NCI-H345 treated with DMSO at 0.1 percent for 48 hours (cell line): Measurements from ENCODE around the gene APOBEC3A.
A peak's percentile ranks its signal among the peaks of the same experiment; 100 is the strongest.
"Not testable (repeated sequence)": the region's sequence is repeated elsewhere in the genome, so short reads cannot be mapped to it uniquely, and the experiment has no call there.

Experiments used
- DNase-seq: peaks from one replicate; lab custom pipeline; 2025; ENCODE audit not compliant: unreplicated experiment; lab: John Stamatoyannopoulos, UW

APOBEC3A gene

DNA sequence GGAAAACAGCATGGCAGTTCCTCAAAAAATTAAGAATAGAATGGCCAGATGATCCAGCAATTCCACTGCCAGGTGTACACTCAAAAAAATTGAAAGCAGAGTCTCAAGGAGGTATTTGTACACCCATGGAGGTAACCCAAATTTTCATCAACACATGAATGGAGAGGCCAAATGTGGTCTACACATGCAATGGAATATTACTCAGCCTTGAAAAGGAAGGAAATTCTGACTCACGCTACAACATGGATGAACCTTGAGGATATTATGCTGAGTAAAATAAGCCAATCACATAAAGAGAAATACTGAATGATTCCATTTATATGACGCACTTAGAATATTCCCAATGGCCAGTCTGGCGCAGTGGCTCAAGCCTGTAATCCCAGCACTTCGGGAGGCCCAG, 19.9 kb downstream of the APOBEC3A start:
- DNase-seq = not testable (repeated sequence)

DNA sequence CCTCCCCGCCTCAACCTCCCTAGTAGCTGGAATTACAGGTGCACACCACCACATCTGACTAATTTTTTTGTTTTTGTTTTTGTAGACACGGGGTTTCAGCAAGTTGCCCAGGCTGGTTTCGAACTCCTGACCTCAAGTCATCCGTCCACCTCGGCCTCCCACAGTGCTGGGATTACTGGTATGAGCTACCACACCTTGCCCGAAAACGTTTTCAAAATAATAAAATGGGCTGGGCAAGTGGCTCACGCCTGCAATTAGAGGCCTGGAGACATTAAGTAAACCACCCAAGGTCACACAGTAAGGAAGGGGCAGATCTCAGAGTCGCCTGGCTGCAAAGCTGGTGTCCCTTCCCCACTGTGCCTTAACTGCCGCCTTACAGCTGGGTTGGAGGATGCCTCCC, 23.2 kb downstream of the APOBEC3A start:
- not testable (repeated sequence) for DNase-seq

DNA sequence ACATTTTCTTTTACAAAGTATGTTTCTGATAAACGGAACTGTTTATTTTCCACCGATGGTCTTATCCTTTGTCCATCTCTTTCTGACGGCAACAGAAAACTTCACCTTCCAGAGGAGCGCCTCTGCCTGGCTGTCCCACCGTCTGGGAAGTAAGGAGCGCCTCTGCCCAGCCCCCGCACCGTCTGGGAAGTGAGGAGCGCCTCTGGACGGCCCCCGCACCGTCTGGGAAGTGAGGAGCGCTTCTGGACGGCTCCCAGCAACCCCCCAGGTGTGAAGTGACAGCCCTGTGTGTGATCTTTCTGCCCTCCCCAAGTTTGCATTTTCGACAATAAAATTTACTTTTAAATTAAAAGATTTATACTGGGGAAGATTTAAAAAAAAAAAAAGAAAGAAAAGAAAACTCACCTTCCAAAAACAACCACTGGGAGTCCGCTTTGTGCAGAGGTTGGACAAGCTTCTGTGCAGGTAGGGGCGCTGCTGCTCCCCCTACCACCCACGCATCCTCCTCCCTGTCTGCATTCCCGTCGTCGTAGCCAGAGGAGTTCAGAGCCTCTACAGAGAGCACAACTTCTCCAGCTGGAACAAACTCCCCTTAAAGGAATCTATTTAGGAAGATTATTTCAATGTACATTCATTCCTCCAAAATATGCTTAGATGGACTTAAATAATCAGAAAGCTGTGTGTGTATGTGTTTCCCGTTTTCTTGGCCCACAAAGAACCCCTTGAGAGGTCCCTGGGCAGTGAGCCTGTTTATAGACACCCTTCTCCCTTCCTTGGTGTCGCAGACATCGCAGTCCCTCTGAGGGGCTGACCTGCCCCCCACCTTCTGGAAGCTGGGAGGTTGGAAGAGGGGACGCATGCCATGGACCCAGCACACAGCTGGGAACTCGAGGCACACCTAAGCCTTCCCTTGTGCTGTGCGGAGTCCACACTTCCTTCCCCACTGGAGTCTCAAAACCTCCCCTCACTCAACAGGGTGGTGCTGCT, 23.9 kb downstream of the APOBEC3A start:
- DNase-seq = no peak

DNA sequence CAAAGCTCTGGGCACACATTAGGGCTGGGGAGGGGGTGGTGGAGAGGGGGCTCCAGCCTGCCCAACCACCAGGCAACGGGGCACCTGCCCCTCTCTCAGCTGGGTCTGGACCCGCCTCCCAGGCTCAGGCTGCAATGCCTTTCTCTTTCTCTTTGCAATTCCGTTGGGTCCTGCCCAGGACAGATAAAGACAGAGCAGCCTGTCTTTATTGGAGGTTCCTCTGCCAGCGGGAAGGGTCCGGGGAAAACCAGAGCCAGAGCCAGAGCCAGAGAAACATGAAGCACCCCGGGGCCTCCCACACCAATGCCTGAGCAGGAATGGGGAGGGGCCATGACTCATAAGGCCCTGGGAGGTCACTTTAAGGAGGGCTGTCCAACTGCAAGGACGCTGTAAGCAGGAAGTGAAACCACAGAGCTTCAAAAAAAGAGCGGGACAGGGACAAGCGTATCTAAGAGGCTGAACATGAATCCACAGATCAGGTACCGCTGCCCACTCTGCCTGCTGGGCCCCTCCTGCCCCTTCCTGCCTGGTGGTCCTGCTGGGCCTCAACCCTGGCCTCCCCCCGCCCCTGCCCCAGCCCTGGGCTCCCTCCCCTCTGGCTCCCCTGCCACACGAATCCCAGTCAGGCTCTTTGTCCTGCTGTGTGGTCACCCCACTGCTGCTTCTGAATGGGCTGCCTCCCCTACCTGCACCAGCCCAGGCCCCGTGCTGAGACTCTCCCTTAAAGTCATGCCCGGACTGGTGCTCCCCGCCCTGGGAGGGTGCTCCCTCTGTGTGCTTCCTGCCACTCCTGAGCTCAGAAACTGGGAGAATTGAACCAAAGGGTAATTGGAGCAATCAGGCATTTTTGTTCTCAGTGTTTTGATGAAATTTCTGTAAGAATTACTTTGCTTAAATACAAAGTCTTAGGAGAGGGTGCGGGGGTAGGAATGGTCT, 24.9 kb downstream of the APOBEC3A start, which contains the start of gene APOBEC3B:
Gene APOBEC3B, plus strand, starts transcription at position 356 of the 936 bp plus-strand sequence. Its CDS starts 107 bp downstream, at position 463.
- DNase-seq = no peak

DNA sequence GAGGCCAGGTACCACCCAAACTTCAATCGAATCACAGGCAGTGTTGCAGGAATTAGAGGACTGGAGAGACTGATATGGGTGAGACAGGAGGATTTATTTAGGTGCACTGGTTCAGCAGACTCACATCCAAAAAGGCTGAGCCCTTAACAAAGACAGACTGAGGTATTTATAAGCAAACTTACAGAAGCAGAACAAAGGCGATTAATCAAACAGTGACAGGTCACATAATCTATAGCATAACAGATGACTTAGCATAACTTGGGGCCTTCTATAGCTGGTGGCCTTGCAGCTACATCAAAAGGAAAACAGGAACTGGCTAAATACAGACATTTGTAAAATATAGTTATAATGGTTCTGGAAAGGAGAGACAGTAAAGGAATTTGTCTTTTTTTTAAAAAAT, 26.8 kb downstream of the APOBEC3A start:
- no peak for DNase-seq

DNA sequence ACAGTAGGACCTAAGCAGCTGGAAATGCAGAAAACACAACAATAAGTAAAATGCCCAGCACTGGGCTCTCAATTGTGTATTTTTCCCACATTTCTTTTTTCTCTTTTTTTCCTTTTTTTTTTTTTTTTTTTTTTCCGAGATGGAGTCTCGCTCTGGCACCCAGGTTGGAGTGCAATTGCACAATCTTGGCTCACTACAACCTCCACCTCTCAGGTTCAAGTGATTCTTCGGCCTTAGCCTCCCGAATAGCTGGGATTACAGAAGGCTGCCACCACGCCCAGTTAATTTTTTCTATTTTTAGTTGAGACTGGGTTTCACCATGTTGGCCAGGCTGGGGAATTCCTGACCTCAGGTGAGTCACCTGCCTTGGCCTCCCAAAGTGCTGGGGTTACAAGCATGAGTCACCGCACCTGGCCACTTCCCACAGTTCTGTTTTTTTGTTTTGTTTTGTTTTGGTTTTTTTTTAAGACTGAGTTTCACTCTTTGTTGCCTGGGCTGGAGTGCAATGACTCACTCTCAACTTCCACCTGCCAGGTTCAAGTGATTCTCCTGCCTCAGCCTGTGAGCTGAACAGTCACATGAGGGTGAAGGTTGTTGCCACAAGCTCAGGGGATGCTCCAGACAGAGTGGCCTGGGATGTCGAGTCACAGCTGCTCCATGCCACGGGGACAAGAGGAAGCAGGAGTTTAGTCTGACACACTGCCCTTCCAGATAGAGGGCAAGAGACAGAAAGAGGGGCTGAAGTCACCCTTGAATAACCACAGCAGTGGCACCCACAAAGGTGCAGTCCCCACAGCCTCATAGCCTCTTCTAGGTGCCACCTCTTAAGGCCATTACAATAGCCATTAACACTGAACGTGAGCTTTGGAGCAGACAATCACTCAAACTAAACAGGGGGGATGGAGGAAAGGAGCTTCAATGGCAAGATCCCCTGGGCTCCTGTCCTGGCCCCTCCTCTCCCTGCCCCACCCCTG, 27.7 kb downstream of the APOBEC3A start:
- peak; percentile 65 for DNase-seq

DNA sequence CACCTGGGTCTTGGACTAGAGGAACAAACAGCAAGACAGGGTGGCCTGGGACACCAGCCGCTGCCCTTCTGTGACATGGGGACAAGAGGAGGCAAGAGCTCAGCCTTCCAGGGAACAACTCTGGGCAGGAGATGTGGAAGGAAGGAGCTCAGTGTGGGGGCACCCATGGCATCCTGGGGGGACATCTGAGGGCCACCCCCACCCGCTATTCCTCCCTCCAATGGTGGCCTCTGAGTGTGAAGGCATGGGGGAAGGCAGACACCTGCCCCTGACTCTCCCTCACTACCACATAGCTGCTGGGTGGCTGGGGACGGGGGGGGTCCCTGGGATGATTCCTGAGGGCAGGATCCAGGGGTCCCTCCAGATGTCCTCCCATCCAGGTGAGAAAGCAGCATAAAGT, 29.2 kb downstream of the APOBEC3A start:
- no peak for DNase-seq

DNA sequence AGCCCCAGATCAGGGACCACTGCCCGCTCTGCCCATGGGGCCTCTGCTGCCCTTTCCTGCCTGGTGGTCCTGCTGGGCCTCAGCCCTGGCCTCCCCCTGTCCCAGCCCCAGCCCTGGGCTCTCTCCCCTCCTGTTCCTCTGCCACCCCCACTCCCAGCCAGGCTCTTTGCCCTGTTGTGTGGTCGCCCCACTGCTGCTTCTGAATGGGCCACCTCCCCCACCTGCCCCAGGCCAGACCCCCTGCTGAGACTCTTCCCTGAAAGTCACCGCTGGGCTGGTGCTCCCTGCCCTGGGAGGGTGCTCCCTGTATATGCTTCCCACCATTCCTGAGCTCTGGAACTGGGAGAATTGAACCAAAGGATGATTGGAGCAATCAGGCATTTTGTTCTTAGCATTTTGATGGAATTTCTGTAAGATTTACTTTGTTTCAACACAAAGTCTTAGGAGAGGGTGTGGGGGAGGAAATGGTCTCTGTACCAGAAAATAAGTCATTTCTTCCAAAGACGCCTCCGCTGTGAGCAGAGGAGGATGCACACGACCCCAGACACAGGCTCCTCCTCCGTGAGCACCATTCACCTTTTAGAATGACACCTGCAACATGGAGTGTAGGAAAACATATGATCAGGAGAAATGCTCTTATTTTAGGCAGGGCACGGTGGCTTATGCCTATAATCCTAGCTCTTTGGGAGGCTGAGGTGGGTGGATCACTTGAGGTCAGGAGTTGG, 29.9 kb downstream of the APOBEC3A start:
- DNase-seq = no peak

DNA sequence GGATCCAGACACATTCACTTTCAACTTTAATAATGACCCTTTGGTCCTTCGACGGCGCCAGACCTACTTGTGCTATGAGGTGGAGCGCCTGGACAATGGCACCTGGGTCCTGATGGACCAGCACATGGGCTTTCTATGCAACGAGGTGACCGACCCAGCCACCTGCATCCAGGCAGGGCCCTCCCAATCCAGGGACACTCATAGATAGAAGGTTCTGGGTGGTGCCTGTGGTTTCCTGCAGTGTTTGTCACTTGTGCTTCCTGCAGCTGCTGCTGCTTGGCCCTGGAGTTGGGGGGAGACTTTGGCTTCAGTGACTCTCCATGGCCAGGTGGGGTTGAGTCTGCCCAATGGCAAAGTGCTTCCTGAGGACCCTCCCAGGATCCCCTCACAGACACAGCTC, 32.1 kb downstream of the APOBEC3A start:
- DNase-seq = no peak

DNA sequence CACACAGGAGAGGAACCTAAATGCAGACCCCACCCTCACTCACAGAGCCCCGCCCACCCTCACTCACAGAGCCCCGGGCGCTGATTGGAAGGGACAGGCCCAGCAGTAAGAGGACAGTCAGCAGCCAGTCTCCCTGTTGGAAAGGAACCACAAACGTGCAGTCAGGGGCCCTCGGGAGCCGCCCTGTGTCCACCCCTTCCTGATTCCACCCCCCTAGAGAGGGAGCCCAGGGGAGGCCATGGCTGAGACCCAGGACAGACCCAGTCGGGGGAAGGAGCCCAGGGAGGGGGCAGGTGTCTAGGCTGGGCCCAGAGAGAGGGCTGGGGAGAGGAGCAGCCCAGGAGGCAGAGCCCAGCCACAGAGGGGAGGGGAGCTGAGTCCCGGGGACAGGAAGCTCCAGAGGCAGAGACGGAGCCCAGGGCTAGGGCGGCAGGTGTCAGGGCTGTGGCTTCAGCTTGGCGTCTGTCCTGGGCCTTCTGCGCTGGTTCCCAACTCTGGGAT, 35.5 kb downstream of the APOBEC3A start:
- not testable (repeated sequence) for DNase-seq

DNA sequence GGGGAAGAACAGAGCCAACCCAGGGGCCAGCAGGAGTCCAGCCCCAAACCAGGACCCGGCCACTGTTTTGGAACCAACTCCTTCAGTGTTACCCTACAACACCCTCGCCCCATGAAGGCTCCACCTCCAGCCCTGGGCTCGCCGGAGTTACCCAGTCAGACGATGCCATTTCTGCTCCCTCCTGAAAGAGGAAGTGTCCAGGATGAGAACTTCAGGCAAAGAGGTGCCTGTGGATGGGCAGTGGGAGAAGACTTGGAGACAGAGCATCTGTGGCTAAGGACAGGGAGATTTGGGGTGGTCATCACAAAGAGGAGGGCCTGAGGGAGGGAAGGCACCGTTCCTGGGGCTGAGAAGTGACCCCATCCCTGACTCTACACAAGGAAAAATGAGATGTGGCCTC, 38.7 kb downstream of the APOBEC3A start:
- no peak for DNase-seq

DNA sequence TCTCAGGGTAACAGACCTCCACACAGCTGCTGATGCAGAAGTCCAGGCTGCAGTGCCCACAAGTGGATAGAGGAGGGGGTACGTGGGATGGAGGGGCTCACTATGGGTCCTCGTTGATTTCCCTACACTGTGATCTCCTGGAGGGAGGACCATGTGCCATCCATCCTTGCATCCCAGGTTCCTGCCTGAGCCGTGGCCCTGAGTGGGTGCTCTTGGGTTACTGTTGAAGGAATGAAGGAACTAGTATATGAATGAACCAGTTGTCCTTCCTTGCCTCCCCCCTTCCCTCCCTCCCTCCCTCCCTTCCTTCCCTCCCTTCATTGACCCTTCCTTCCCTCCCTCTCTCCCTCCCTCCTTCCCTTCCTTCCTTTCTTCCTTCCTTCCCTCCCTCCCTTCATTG, 40.1 kb downstream of the APOBEC3A start:
- DNase-seq = no peak

DNA sequence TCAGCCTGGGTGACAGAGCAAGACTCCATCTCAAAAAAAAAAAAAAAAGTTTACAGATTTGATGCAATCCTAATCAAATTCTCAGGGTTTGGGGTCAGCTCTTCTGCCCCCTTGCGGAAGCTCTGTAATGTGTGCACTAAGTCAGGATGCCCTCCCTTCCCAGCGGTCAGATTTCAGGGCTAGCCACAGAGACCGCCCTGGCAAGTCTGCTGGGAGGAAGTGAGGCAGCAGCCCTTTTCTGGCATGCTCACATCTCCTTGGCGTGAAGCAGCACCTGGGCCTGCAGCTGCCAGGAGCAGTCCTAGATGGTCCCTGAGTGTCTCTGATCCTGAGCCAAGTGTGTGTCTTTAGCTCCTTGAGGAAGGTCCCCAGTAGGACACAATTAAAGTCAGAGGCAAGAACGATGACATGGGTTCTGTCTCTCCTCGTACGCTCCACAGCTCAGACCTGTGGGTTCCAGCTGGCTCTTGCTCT, 45.8 kb downstream of the APOBEC3A start:
- no peak for DNase-seq

DNA sequence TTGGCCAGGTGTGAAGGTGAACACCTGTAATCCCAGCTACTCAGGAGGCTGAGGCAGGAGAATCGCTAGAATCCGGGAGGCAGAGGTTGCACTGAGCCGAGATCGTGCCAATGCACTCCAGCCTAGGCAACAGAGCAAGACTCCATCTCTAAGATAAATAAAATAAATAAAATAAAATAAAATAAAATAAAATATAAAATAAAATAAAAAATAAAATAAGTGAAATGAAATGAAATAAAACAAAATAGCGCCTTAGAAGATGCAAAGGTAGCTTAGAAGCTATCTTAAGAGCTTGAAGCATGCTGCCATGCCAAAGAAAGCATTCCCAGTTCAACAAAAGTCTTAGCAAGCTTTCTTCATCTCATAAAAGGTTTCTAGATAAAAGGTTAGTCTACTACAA, 49.8 kb downstream of the APOBEC3A start:
- DNase-seq = no peak

DNA sequence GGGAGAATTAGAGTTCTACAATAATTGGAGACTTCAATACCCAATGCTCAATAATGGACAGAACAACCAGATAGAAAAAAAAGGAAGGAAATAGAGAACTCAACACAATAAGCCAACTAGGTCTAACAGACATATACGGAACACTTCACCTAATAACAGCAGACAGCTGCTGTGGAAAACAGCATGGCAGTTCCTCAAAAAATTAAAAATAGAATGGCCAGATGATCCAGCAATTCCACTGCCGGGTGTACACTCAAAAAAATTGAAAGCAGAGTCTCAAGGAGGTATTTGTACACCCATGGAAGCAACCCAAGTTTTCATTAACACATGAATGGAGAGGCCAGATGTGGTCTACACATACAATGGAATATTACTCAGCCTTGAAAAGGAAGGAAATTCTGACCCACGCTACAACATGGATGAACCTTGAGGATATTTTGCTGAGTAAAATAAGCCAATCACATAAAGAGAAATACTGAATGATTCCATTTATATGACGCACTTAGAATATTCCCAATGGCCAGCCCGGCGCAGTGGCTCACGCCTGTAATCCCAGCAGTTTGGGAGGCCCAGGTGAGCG, 51.0 kb downstream of the APOBEC3A start:
- DNase-seq = not testable (repeated sequence)

DNA sequence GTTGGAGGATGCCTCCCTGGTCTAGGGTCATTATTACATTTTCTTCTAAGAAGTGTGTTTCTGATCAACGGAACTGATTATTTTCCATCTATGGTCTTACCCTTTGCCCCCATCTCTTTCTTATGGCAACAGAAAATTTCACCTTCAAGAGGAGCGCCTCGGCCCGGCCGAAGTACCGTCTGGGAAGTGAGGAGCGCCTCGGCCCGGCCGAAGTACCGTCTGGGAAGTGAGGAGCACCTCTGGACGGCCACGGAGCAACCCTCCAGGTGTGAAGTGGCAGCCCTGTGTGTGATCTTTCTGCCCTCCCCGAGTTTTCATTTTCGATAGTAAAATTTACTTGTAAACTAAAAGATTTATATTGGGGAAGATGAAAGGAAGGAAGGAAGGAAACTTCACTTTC, 53.5 kb downstream of the APOBEC3A start:
- no peak for DNase-seq
